ENCODE data around the gene C4orf36.

Gene C4orf36

GRCh38 chr4:86921608-86922252 is 29.5 kb upstream of the C4orf36 start:
- no peak for TF ChIP-seq CTCF (IDR thresholded peaks at IDR 0.05; ENCODE audit: low read depth, low read length)
- DNase-seq (ENCODE audit: extremely low read depth, low read depth) = no peak

- TF ChIP-seq CTCF (IDR thresholded peaks at IDR 0.05; ENCODE audit: low read depth, low read length) = no peak
- no peak for DNase-seq (ENCODE audit: extremely low read depth, low read depth)
Observed at GRCh38 chr4:86919561-86920223, 27.5 kb upstream of the C4orf36 start.

GRCh38 chr4:86918539-86919072 is 26.4 kb upstream of the C4orf36 start:
- no peak for TF ChIP-seq CTCF (IDR thresholded peaks at IDR 0.05; ENCODE audit: low read depth, low read length)
- DNase-seq (ENCODE audit: extremely low read depth, low read depth) = no peak

- TF ChIP-seq CTCF (IDR thresholded peaks at IDR 0.05; ENCODE audit: low read depth, low read length) = no peak
- DNase-seq (ENCODE audit: extremely low read depth, low read depth) = no peak
Observed at GRCh38 chr4:86917212-86918039, 25.2 kb upstream of the C4orf36 start.

GRCh38 chr4:86916392-86916791 is 24.2 kb upstream of the C4orf36 start:
- no peak for TF ChIP-seq CTCF (IDR thresholded peaks at IDR 0.05; ENCODE audit: low read depth, low read length)
- DNase-seq (ENCODE audit: extremely low read depth, low read depth) = no peak

GRCh38 chr4:86910820-86911684 is 18.8 kb upstream of the C4orf36 start:
- no peak for TF ChIP-seq CTCF (IDR thresholded peaks at IDR 0.05; ENCODE audit: low read depth, low read length)
- no peak for DNase-seq (ENCODE audit: extremely low read depth, low read depth)
